Type B pancreatic cell (in vitro differentiated cells): ENCODE results near the gene TELO2. TPM values are rescaled to one million over a fixed set of nuclear protein-coding genes. Genes with fewer than 3 reads are reported as not detected.
A peak's percentile ranks its signal among the peaks of the same experiment; 100 is the strongest.

Source experiments
- DNase-seq: peaks from one replicate; pipeline ENCODE4 v3.0.0; 2021; ENCODE audit warnings: mixed read lengths; ENCODE audit not compliant: unreplicated experiment; ENCODE audit errors: extremely low spot score
- H3K27ac Mint-ChIP-seq: 2 replicates; pipeline ENCODE4 v1.8.0; 2021; ENCODE audit warnings: mild to moderate bottlenecking, mixed read lengths
- H3K27me3 Mint-ChIP-seq: 2 replicates; pipeline ENCODE4 v1.8.0; 2021; ENCODE audit warnings: mixed read lengths
- H3K36me3 Mint-ChIP-seq: 2 replicates; pipeline ENCODE4 v1.8.0; 2021; ENCODE audit warnings: mixed read lengths
- H3K4me1 Mint-ChIP-seq: one replicate; pipeline ENCODE4 v1.8.0; 2021; ENCODE audit warnings: mixed read lengths; ENCODE audit not compliant: unreplicated experiment
- H3K4me3 Mint-ChIP-seq: 2 replicates; pipeline ENCODE4 v1.8.0; 2021; ENCODE audit warnings: mild to moderate bottlenecking, mixed read lengths
- H3K9me3 Mint-ChIP-seq: 2 replicates; pipeline ENCODE4 v1.8.0; 2021; ENCODE audit warnings: mixed read lengths
- total RNA-seq: library from RNA; stranded (reverse); gene quantifications from 2 replicates; pipeline ENCODE4 v1.2.1, GENCODE V29; 2021; ENCODE audit warnings: low replicate concordance
- TF ChIP-seq, protein P1 (sequence below): fragments of 200-600 bp; sonication (generic); conservative IDR thresholded peaks from 2 replicates; pipeline ENCODE4 v1.5.0; 2021; ENCODE audit warnings: antibody characterized with exemption, mild to moderate bottlenecking

Gene TELO2
- total RNA-seq, 1 donor from 2014 or later: 65.4 TPM

DNA sequence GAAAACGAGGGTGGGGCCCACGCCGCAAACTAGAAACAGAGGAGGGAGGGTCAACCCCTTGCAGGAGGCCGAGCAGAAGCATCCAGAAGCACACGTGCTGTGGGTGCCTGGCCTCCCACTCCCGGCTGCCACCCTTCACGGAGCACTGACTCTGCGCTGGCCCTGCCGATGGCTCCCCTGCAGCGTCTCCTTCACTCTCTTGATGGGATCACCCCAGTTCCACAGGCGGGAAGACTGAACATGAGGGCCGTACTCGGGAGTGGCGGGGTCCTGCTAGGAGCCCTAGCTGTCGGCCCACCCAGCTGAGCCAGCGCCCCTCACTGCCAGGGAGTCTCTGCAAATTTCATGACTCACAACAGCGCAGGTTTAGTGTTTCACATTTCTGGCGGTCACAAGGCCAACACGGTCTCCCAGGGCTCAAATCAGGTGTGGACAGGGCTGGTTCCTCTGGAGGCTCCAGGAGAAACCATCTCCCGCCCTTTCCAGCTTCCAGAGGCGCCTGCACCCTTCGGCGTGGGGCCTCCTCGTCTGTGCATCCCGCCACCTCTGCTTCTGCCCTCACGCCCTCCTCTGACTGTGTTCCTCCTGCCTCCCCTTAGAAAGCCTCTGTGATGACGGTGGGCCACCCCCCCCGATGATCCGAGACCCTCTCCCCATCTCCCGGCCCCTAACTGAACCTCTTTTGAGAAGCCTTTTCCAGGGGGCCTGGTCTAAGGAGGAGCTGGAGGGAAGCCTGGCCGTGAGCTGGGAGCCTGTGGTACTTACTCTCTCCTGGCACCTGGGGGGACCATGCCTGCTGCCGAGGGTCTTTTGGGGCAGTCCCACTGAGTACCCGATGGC is 6.4 kb upstream of the TELO2 start:
- no peak overlapping the region for H3K4me3 Mint-ChIP-seq
- no peak overlapping the region for H3K27ac Mint-ChIP-seq
- TF ChIP-seq, protein P1, sequence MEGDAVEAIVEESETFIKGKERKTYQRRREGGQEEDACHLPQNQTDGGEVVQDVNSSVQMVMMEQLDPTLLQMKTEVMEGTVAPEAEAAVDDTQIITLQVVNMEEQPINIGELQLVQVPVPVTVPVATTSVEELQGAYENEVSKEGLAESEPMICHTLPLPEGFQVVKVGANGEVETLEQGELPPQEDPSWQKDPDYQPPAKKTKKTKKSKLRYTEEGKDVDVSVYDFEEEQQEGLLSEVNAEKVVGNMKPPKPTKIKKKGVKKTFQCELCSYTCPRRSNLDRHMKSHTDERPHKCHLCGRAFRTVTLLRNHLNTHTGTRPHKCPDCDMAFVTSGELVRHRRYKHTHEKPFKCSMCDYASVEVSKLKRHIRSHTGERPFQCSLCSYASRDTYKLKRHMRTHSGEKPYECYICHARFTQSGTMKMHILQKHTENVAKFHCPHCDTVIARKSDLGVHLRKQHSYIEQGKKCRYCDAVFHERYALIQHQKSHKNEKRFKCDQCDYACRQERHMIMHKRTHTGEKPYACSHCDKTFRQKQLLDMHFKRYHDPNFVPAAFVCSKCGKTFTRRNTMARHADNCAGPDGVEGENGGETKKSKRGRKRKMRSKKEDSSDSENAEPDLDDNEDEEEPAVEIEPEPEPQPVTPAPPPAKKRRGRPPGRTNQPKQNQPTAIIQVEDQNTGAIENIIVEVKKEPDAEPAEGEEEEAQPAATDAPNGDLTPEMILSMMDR: no peak
- peaks cover 21% of the 10 kb centered on the region for H3K27me3 Mint-ChIP-seq
- peak; percentile 64 for DNase-seq
- H3K36me3 Mint-ChIP-seq: no peaks in the 10 kb centered on the region
- no peaks in the 10 kb centered on the region for H3K9me3 Mint-ChIP-seq
- H3K4me1 Mint-ChIP-seq: no peaks in the 10 kb centered on the region

DNA sequence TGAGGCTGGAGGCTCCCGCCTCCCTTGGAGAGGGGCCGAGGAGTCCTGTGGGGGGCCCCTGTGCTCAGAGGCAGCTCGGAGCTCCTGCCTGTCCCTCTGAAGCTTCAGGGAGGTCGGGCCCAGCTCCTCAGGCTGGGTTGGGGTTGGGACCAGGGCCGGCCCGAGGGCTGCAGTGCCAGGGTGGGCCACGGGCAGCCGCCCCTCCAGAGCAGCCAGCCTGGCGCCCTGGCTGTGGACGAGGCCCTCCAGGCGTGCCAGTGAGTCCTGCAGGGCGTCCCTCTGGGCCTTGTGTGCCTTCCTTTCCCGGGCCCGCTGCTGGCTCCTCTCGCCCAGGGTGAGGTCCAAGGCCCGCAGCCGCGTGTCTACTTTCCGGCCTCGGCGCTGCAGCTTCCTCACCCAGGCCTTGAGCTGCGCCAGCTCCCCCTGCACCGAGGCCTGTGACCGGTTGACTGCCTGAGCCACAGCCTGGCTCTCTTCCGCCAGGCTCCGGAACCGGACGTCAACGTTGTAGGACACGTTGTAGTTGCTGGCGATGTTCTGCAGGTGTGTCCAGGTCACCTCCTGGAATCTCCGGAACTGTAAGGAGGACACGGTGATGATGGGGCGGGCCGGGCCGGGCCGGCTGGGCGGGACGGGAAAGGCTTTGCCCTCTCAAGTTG is 5.6 kb upstream of the TELO2 start:
- Mint-ChIP-seq H3K4me1 (peaks cover 3% of the 10 kb centered on the region), H3K36me3 (no peaks in the 10 kb centered on the region), H3K9me3 (no peaks in the 10 kb centered on the region), H3K27me3 (peaks cover 21% of the 10 kb centered on the region), H3K4me3 (no peak overlapping the region), H3K27ac (no peak overlapping the region)
- TF ChIP-seq, protein P1: no peak
- peak; percentile 67 for DNase-seq

DNA sequence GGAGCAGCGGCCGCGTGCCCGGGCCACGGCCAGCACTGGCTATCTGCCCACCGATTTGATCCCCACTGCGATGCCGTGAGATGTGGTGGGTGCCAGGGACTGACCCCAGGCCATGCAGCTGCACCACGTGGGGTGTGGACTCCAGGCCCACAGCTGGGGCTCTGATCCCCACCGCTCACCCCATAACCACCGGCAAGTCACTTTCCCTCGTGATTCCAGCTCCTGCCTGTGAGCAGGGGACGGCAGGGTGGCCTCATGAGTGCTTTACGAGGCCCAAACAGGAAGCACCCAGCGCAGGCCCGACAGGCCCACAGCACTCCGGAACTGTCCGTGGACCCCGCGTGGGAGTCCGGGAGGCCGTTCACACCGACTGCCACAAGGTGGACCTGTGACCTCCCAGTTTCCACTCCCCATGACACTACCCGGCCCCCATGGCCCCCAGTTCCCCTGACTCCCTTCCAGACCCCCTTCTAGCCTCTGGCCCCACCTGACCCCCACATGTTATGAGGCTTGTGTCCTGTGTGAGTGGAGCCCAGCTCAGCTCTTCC is 5.0 kb upstream of the TELO2 start:
- Mint-ChIP-seq H3K9me3 (no peaks in the 10 kb centered on the region), H3K27ac (no peak overlapping the region), H3K4me1 (peaks cover 8% of the 10 kb centered on the region), H3K27me3 (peaks cover 18% of the 10 kb centered on the region), H3K36me3 (no peaks in the 10 kb centered on the region), H3K4me3 (no peak overlapping the region)
- DNase-seq: peak; percentile 65
- TF ChIP-seq, protein P1: no peak

DNA sequence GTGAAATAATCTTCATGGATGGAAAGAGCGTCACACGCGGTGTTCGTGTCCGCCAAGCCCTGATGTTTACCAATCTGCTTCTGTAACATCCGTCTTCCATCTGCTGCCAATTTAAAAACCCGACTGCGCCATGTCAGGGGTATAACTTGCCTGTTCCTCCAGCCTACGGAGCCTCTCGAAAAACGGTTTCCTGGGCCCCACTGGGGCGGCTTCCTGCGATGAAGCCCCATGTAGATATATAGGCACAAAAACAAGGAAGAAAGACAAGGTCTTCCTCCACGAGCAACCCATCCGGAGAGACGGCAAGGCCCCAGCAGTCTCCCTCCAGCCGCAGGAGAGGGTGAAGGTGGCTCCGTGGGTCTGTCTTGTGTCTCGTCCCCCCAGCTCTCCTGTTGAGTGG is 4.5 kb upstream of the TELO2 start, which contains the start of gene PTX4:
Gene PTX4, minus strand, starts transcription at position 326 of the 400 bp plus-strand sequence. Its CDS starts 35 bp downstream, at position 291.
- peaks cover 8% of the 10 kb centered on the region for H3K4me1 Mint-ChIP-seq
- no peak for DNase-seq
- H3K27ac Mint-ChIP-seq: no peak within 1 kb of the TSS
- no peaks in the 10 kb centered on the region for H3K9me3 Mint-ChIP-seq
- H3K4me3 Mint-ChIP-seq: no peak within 1 kb of the TSS
- H3K27me3 Mint-ChIP-seq: peaks cover 15% of the 10 kb centered on the region
- TF ChIP-seq, protein P1: no peak
- no peaks in the 10 kb centered on the region for H3K36me3 Mint-ChIP-seq

DNA sequence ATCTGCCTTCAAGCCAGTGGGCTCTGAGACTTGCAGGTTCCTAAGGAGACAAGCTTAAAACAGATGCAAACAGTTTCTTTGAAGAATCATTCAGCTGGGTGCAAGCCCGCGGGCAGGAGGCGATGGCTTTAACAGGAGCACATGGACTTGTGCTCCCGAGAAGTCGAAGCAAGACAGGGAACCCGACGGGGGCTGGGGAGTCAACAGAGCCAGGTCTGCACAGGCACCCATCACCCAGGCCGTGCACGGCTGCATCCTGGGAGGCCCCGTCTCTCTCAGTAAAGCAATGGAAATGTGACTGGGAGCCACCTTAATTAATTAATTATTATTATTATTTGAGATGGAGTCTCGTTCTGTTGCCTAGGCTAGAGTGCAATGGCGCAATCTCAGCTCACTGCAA is 4.1 kb upstream of the TELO2 start:
- H3K9me3 Mint-ChIP-seq: no peaks in the 10 kb centered on the region
- H3K4me1 Mint-ChIP-seq: peaks cover 8% of the 10 kb centered on the region

More for the DNA sequence above, 4.1 kb upstream of the TELO2 start:
- peak; percentile 58 for DNase-seq
- Mint-ChIP-seq H3K27me3 (peaks cover 10% of the 10 kb centered on the region), H3K27ac (no peak overlapping the region), H3K4me3 (no peak overlapping the region), H3K36me3 (no peaks in the 10 kb centered on the region)
- TF ChIP-seq, protein P1: no peak
